ENCODE results near the gene PDE1A.

- TF ChIP-seq PATZ1 (CRISPR knock-in tag; IDR thresholded peaks at IDR 0.05) (no peak), EZH2 (conservative IDR thresholded peaks at IDR 0.05; ENCODE audit: low read depth, low read length) (no peak), ZNF136 (CRISPR knock-in tag; IDR thresholded peaks at IDR 0.05; ENCODE audit: low read depth) (no peak), NFIC (IDR thresholded peaks at IDR 0.05; ENCODE audit: low read length) (no peak), ZNF615 (CRISPR knock-in tag; IDR thresholded peaks at IDR 0.05; ENCODE audit: borderline replicate concordance) (no peak)
These were observed 244.4 kb downstream of the PDE1A start for GRCh38 chr2:182182436-182182835.

Data from HepG2 (cell line).